H1 (cell line): ENCODE measurements around the gene FOSL1. TPM values are rescaled to one million over a fixed set of nuclear protein-coding genes. Genes with fewer than 3 reads are reported as not detected.

Experiments
- CREB1 ChIP-seq: IDR thresholded peaks from 2 replicates; pipeline ENCODE4 v1.6.1; 2012; ENCODE audit warnings: inconsistent platforms
- EP300 ChIP-seq, 2 experiments: IDR thresholded peaks; 1 replicate in 1 of 2; 2 replicates in 1 of 2; pipeline ENCODE4 v1.6.1; 2011 to 2012; ENCODE audit warnings: low read depth in 2 of 2, low read length in 2 of 2, mild to moderate bottlenecking in 2 of 2, borderline replicate concordance in 1 of 2, inconsistent platforms in 1 of 2, moderate library complexity in 1 of 2
- RAD21 ChIP-seq, 2 experiments: IDR thresholded peaks in 1 of 2; conservative IDR thresholded peaks in 1 of 2; 2 replicates each; pipeline ENCODE4 v1.6.1; 2011; ENCODE audit warnings: low read depth in 2 of 2, low read length in 2 of 2, improper control_type of control experiment in 1 of 2, inconsistent platforms in 1 of 2, mild to moderate bottlenecking in 1 of 2, moderate library complexity in 1 of 2
- RBBP5 ChIP-seq: IDR thresholded peaks from 2 replicates; pipeline ENCODE4 v1.7.1; 2012; ENCODE audit warnings: low read depth, mild to moderate bottlenecking, inconsistent platforms, low read length, moderate library complexity, borderline replicate concordance
- RXRA ChIP-seq: IDR thresholded peaks from 2 replicates; pipeline ENCODE4 v1.6.1; 2011; ENCODE audit warnings: low read depth, mild to moderate bottlenecking, low read length, moderate library complexity; ENCODE audit not compliant: insufficient read depth
- SRF ChIP-seq: IDR thresholded peaks from 2 replicates; pipeline ENCODE4 v1.6.1; 2011; ENCODE audit warnings: mild to moderate bottlenecking, low read depth, low read length, moderate library complexity
- polyA plus RNA-seq, 7 experiments: library from polyadenylated mRNA; depleted of rRNA in 3 of 7; stranded (reverse) in 5 of 7; unstranded in 2 of 7; fragments of >200 nt in 5 of 7; fragments of 200-250 nt in 2 of 7; gene quantifications; 1 replicate in 5 of 7; 2 replicates in 1 of 7; 4 replicates in 1 of 7; pipeline versions ENCODE4 v1.2.1 to v1.2.3, GENCODE V29; 2011 to 2013; ENCODE audit warnings: missing spikeins in 2 of 7, mixed read lengths in 2 of 7
- total RNA-seq: library from RNA; stranded (reverse); fragmentation: NEBNext Ultra II Directional; extraction: Animal tissue kit (Norgen Biotek cat#: 25700); gene quantifications from 2 replicates; pipeline ENCODE4 v1.2.1, GENCODE V29; 2021
- TF ChIP-seq, protein P1 (sequence below): IDR thresholded peaks from 2 replicates; pipeline ENCODE4 v1.6.1; 2011; ENCODE audit warnings: low read length, improper control_type of control experiment
- TF ChIP-seq, protein P2 (sequence below): fragments of 300-600 bp; sonication (generic); IDR thresholded peaks from 2 replicates; pipeline ENCODE4 v1.7.1; 2012; ENCODE audit warnings: low read length, moderate library complexity, mild to moderate bottlenecking, inconsistent platforms; ENCODE audit not compliant: insufficient replicate concordance

Gene FOSL1
- total and polyA plus RNA-seq, 2 of the 8 experiments (the other 6 are each of a cell fraction or from before 2014, with no cell fraction given) = 6.3 to 7.2 TPM

- TF ChIP-seq, protein P1, sequence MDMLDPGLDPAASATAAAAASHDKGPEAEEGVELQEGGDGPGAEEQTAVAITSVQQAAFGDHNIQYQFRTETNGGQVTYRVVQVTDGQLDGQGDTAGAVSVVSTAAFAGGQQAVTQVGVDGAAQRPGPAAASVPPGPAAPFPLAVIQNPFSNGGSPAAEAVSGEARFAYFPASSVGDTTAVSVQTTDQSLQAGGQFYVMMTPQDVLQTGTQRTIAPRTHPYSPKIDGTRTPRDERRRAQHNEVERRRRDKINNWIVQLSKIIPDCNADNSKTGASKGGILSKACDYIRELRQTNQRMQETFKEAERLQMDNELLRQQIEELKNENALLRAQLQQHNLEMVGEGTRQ = no peak
- TF ChIP-seq, protein P2, sequence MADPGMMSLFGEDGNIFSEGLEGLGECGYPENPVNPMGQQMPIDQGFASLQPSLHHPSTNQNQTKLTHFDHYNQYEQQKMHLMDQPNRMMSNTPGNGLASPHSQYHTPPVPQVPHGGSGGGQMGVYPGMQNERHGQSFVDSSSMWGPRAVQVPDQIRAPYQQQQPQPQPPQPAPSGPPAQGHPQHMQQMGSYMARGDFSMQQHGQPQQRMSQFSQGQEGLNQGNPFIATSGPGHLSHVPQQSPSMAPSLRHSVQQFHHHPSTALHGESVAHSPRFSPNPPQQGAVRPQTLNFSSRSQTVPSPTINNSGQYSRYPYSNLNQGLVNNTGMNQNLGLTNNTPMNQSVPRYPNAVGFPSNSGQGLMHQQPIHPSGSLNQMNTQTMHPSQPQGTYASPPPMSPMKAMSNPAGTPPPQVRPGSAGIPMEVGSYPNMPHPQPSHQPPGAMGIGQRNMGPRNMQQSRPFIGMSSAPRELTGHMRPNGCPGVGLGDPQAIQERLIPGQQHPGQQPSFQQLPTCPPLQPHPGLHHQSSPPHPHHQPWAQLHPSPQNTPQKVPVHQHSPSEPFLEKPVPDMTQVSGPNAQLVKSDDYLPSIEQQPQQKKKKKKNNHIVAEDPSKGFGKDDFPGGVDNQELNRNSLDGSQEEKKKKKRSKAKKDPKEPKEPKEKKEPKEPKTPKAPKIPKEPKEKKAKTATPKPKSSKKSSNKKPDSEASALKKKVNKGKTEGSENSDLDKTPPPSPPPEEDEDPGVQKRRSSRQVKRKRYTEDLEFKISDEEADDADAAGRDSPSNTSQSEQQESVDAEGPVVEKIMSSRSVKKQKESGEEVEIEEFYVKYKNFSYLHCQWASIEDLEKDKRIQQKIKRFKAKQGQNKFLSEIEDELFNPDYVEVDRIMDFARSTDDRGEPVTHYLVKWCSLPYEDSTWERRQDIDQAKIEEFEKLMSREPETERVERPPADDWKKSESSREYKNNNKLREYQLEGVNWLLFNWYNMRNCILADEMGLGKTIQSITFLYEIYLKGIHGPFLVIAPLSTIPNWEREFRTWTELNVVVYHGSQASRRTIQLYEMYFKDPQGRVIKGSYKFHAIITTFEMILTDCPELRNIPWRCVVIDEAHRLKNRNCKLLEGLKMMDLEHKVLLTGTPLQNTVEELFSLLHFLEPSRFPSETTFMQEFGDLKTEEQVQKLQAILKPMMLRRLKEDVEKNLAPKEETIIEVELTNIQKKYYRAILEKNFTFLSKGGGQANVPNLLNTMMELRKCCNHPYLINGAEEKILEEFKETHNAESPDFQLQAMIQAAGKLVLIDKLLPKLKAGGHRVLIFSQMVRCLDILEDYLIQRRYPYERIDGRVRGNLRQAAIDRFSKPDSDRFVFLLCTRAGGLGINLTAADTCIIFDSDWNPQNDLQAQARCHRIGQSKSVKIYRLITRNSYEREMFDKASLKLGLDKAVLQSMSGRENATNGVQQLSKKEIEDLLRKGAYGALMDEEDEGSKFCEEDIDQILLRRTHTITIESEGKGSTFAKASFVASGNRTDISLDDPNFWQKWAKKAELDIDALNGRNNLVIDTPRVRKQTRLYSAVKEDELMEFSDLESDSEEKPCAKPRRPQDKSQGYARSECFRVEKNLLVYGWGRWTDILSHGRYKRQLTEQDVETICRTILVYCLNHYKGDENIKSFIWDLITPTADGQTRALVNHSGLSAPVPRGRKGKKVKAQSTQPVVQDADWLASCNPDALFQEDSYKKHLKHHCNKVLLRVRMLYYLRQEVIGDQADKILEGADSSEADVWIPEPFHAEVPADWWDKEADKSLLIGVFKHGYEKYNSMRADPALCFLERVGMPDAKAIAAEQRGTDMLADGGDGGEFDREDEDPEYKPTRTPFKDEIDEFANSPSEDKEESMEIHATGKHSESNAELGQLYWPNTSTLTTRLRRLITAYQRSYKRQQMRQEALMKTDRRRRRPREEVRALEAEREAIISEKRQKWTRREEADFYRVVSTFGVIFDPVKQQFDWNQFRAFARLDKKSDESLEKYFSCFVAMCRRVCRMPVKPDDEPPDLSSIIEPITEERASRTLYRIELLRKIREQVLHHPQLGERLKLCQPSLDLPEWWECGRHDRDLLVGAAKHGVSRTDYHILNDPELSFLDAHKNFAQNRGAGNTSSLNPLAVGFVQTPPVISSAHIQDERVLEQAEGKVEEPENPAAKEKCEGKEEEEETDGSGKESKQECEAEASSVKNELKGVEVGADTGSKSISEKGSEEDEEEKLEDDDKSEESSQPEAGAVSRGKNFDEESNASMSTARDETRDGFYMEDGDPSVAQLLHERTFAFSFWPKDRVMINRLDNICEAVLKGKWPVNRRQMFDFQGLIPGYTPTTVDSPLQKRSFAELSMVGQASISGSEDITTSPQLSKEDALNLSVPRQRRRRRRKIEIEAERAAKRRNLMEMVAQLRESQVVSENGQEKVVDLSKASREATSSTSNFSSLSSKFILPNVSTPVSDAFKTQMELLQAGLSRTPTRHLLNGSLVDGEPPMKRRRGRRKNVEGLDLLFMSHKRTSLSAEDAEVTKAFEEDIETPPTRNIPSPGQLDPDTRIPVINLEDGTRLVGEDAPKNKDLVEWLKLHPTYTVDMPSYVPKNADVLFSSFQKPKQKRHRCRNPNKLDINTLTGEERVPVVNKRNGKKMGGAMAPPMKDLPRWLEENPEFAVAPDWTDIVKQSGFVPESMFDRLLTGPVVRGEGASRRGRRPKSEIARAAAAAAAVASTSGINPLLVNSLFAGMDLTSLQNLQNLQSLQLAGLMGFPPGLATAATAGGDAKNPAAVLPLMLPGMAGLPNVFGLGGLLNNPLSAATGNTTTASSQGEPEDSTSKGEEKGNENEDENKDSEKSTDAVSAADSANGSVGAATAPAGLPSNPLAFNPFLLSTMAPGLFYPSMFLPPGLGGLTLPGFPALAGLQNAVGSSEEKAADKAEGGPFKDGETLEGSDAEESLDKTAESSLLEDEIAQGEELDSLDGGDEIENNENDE = no peak
- TF ChIP-seq RBBP5 (no peak), EP300 (IDR thresholded peaks at IDR 0.05; ENCODE audit: borderline replicate concordance in 1 of 2, low read depth in 2 of 2, low read length in 2 of 2) (no peak), RAD21 (IDR thresholded peaks at IDR 0.05 in 1 of 2, conservative IDR thresholded peaks at IDR 0.05 in 1 of 2; ENCODE audit: low read depth in 2 of 2, low read length in 2 of 2) (no peak), CREB1 (no peak), RXRA (no peak), SRF (no peak)
Measured at GRCh38 chr11:65915101-65915820, 15.1 kb upstream of the FOSL1 start (continued).
